T-cell (primary cell): ENCODE results near the gene THAP7. TPM values are rescaled to one million over a fixed set of nuclear protein-coding genes. Genes with fewer than 3 reads are reported as not detected.

ENCODE experiments used
- ATAC-seq, 4 experiments: fragments of 200-7000 bp in 3 of 4; fragments of 150-1000 bp in 1 of 4; cut with Tn5 transposase; replicated peaks in 1 of 4; 1 replicate in 3 of 4; 2 replicates in 1 of 4; pipeline ENCODE4 v1.10.0; 2021; ENCODE audit warnings: moderate library complexity in 3 of 4, mild to moderate bottlenecking in 2 of 4, moderate number of reproducible peaks in 1 of 4
- CTCF ChIA-PET, 2 donors: fragments of 300-600 bp; sonication (Branson Sonifier 250); formaldehyde crosslinking; loops; one replicate each; lab custom pipeline; 2022; ENCODE audit warnings: antibody characterized with exemption in 2 of 2; lab: Charles Lee
- POLR2A ChIA-PET, 2 donors: fragments of 300-600 bp; sonication (Branson Sonifier 250); formaldehyde crosslinking; loops; one replicate each; lab custom pipeline; 2022; ENCODE audit warnings: antibody characterized with exemption in 2 of 2; lab: Charles Lee
- DNase-seq, 35 experiments: peaks; one replicate each; pipeline versions ENCODE4 v3.0.0 to v3.0.0-alpha.2; 2013 to 2023
- H3K27ac ChIP-seq: one replicate; pipeline ENCODE4 v1.5.1; 2013; ENCODE audit warnings: low read length
- H3K27me3 ChIP-seq, 2 experiments: replicated peaks in 1 of 2; 1 replicate in 1 of 2; 2 replicates in 1 of 2; pipeline versions ENCODE4 v1.6.1 to v1.7.0; 2013; ENCODE audit warnings: low read length in 1 of 2, mixed read lengths in 1 of 2; ENCODE audit not compliant: control insufficient read depth in 2 of 2, insufficient read depth in 2 of 2; ENCODE audit errors: extremely low read depth in 1 of 2
- H3K36me3 ChIP-seq, 2 donors: 1 replicate in 1 of 2; 2 replicates in 1 of 2; pipeline versions ENCODE4 v1.6.1 to v1.7.0; 2013; ENCODE audit warnings: low read length in 1 of 2; ENCODE audit not compliant: control insufficient read depth in 2 of 2, insufficient read depth in 1 of 2; ENCODE audit errors: extremely low read depth in 1 of 2
- H3K4me1 ChIP-seq, 2 experiments: 1 replicate in 1 of 2; 2 replicates in 1 of 2; pipeline versions ENCODE4 v1.6.1 to v1.7.0; 2013; ENCODE audit warnings: low read length in 2 of 2, mixed read lengths in 1 of 2; ENCODE audit not compliant: insufficient read depth in 2 of 2, control insufficient read depth in 1 of 2; ENCODE audit errors: extremely low read depth in 1 of 2
- H3K4me3 ChIP-seq, 2 donors: 1 replicate in 1 of 2; 2 replicates in 1 of 2; pipeline versions ENCODE4 v1.5.1 to v1.7.0; 2013; ENCODE audit warnings: mild to moderate bottlenecking in 2 of 2, low read length in 1 of 2, moderate library complexity in 1 of 2; ENCODE audit not compliant: control insufficient read depth in 1 of 2; ENCODE audit errors: extremely low read depth in 1 of 2
- H3K9me3 ChIP-seq: 2 replicates; pipeline ENCODE4 v1.7.0; 2013
- H3K27ac Mint-ChIP-seq, 2 donors: one replicate each; pipeline ENCODE4 v1.8.0; 2020 to 2021; ENCODE audit warnings: mild to moderate bottlenecking in 2 of 2, mixed read lengths in 2 of 2
- H3K27me3 Mint-ChIP-seq, 2 donors: one replicate each; pipeline ENCODE4 v1.8.0; 2021 to 2022; ENCODE audit warnings: mixed read lengths in 2 of 2
- H3K36me3 Mint-ChIP-seq: one replicate; pipeline ENCODE4 v1.8.0; 2021; ENCODE audit warnings: mixed read lengths
- H3K4me1 Mint-ChIP-seq, 3 donors: one replicate each; pipeline ENCODE4 v1.8.0; 2020 to 2022; ENCODE audit warnings: mixed read lengths in 3 of 3, mild to moderate bottlenecking in 1 of 3
- H3K4me3 Mint-ChIP-seq, 3 donors: one replicate each; pipeline ENCODE4 v1.8.0; 2020 to 2022; ENCODE audit warnings: mild to moderate bottlenecking in 3 of 3, mixed read lengths in 3 of 3, moderate library complexity in 3 of 3
- H3K9me3 Mint-ChIP-seq, 3 donors: one replicate each; pipeline ENCODE4 v1.8.0; 2020 to 2022; ENCODE audit warnings: mixed read lengths in 3 of 3
- WGBS: methylation state at CpG from one replicate; pipeline ENCODE4 v1.1.5; 2013; ENCODE audit warnings: missing lambda C conversion rate; ENCODE audit not compliant: insufficient coverage; 5-methylcytosine and 5-hydroxymethylcytosine counted together
- total RNA-seq, 35 experiments: library from RNA in 6 of 35; stranded (reverse) in 6 of 35; fragments of 120-200 nt in 1 of 35; gene quantifications; one replicate each; pipeline versions ENCODE4 v1.2.1 to v1.2.4 and lab custom pipeline; 2013 to 2026

THAP7 gene
- total RNA-seq, 5 donors from 2014 or later (not counting 1 experiment from before 2014, with no cell fraction given) = 46.4 to 61.1 (median 56.8) TPM

DNA sequence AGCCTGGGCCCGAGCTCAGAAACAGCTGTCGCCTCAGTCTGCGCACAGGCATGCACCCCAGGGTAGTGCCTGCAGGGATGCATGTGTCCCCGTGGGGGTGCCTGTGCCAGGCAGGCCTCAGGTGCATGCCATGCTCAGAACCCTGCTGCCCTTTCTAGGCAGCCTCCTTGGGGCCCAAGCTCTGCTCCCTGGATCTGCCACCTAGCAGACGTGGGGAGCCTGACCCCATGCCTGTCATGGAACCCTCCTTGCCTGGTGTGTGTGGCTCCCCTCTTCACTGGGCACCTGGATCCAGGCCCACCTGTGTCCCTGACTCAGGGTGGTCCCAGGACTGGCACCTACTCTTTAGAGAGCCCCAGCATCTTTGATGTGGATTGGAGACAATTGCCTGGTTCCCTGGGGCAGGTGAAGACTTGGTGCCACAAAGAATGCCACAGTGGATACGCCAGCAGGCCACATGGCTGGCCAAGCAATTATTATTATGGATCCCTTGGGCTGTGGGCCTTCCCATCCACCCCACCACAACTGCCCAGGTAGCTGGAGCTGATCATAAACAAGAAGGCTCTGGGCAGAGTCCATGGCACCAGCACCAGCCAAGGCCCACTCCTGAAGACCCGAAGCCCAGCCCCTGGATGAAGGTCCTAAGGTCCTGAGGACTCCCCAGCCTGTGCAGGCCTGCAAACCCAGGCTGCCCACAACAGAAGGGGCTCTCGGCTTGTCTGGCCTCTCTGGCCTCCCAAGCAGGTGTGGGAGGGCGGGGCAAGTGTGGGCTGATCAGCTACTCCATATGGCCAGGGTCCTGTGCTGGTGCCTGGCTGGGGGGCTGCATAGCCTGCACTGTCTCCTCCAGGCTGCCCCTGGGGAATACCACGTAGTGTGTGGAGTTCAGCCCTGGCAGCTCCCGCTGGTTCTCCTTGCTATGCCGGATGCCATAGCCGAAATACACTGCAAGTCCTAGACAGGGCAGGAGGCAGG lies 26.6 kb upstream of the THAP7 start:
- no peaks in the 10 kb centered on the region for H3K9me3 Mint-ChIP-seq

DNA sequence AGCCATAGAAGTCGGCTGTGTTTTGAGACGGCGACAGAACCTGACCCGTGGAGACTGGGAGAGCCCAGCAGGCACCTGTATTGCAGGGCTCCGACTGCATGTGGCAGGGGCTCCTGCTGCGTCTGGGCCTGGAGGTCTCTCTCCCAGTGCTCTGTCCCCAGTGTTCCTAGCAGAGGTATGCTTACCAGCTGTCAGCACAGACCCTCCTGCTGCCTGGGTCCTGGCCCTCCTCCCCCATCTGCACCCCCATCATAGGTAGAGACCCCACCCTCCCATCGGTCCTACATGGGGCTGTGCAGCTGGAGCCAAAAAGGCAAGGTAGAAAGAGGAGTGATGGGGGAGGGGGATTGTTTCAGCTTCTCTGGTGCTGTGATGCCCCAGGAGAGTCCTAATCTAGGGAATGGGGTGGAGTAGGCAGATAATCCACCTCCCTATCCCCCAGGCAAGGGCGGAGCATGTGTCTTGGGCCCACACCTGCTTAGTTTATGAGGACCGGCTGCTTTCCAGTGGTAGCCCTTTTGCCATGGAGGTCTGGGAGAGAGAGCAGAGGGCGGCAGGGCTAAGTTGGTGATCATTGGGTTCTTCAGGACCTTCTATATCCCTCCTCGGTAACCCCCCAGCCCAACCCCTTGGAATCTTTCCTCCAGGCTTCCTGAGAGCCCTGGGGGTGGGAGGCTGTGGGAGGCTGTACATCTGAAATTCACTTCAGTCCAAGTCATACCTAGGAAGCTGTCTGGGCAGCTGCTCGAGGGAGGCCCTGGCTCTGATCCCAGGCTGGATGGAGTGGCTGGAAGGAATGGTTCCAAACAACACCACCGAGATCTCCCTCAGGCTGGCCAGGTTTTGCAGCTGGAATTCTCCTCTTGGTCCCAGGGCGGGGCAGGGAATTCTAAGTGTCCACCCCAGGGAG lies 25.1 kb upstream of the THAP7 start:
- ChIA-PET CTCF (interaction anchor here in 1 of 2 donors (0.6 kb wide), 1 partner anchor 60 kb away, joined by 5 read pairs; the partner anchor contains the start of gene AIFM3), POLR2A (no interaction called here)
- H3K27ac ChIP-seq = no peak overlapping the region
- no peaks in the 10 kb centered on the region for H3K9me3 ChIP-seq
- no peaks in the 10 kb centered on the region for H3K36me3 ChIP-seq
- 88% methylated on average over 7 of the region's 14 CpGs for WGBS
- Mint-ChIP-seq H3K27me3 (peaks cover 18 to 27% of the 10 kb centered on the region in 2 donors), H3K4me3 (no peak overlapping the region), H3K9me3 (no peaks in the 10 kb centered on the region), H3K27ac (no peak overlapping the region), H3K4me1 (peaks cover 15 to 17% (median 17%) of the 10 kb centered on the region in 3 donors), H3K36me3 (no peaks in the 10 kb centered on the region)
- ATAC-seq = no peak
- no peak overlapping the region for H3K4me3 ChIP-seq
- no peak for DNase-seq
- H3K27me3 ChIP-seq = peaks cover 0 to 62% of the 10 kb centered on the region in 2 experiments
- peaks cover 0 to 20% of the 10 kb centered on the region in 2 experiments for H3K4me1 ChIP-seq

More for the DNA sequence above, 26.6 kb upstream of the THAP7 start:
- ATAC-seq = no peak
- POLR2A ChIA-PET = interaction anchor here in 1 of 2 donors (0.5 kb wide), 1 partner anchor 61 kb away, joined by 3 read pairs; no protein-coding TSS in a partner anchor
- no peak overlapping the region for H3K27ac Mint-ChIP-seq
- no peaks in the 10 kb centered on the region for H3K36me3 Mint-ChIP-seq
- CTCF ChIA-PET = no interaction called here
- no peak overlapping the region for H3K27ac ChIP-seq
- no peaks in the 10 kb centered on the region for H3K36me3 ChIP-seq
- no peak overlapping the region for H3K4me3 Mint-ChIP-seq
- H3K4me3 ChIP-seq = no peak overlapping the region
- no peaks in the 10 kb centered on the region for H3K9me3 ChIP-seq
- H3K27me3 Mint-ChIP-seq = peaks cover 22 to 37% of the 10 kb centered on the region in 2 donors
- H3K4me1 ChIP-seq = peaks cover 0 to 26% of the 10 kb centered on the region in 2 experiments
- H3K27me3 ChIP-seq = peaks cover 0 to 76% of the 10 kb centered on the region in 2 experiments
- peaks cover 15 to 17% (median 17%) of the 10 kb centered on the region in 3 donors for H3K4me1 Mint-ChIP-seq
- 79% methylated on average over 12 of the region's 13 CpGs for WGBS
- no peak for DNase-seq

GRCh38 chr22:21025763-21026755 lies 24.1 kb upstream of the THAP7 start:
- Mint-ChIP-seq H3K9me3 (no peaks in the 10 kb centered on the region), H3K4me1 (peaks cover 14 to 16% (median 15%) of the 10 kb centered on the region in 3 donors), H3K4me3 (peak overlapping the region in 1 of 3 donors; percentile 64), H3K27ac (peak overlapping the region in 1 of 2 donors; percentile 77), H3K27me3 (peaks cover 15 to 21% of the 10 kb centered on the region in 2 donors), H3K36me3 (no peaks in the 10 kb centered on the region)
- ChIA-PET POLR2A (no interaction called here), CTCF (no interaction called here)
- H3K27me3 ChIP-seq = peaks cover 0 to 59% of the 10 kb centered on the region in 2 experiments
- ATAC-seq = no peak
- H3K4me3 ChIP-seq = no peak overlapping the region
- DNase-seq = no peak
- H3K36me3 ChIP-seq = no peaks in the 10 kb centered on the region
- WGBS = 84% methylated on average over 23 of the region's 27 CpGs
- H3K4me1 ChIP-seq = peaks cover 0 to 13% of the 10 kb centered on the region in 2 experiments
- no peak overlapping the region for H3K27ac ChIP-seq
- no peaks in the 10 kb centered on the region for H3K9me3 ChIP-seq

DNA sequence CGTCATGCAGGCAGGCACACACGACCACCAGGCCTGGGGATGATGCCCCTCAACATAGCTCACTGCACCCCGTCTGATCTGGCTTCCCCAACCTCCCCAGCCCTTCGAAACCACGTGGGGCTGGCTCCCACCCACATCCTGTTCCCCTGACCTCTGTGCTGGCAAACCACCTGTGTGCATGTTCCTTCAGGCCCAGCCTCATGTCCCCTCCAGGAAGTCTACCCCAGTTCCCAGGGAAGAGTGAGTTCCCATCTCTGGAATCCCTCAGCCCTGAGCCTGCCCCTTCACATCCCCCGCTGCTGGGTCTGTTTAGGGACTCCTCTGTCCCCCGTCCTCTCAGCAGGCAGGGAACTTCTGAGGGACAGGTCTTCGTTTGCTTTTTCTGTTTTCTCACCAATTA lies 23.3 kb upstream of the THAP7 start:
- 25% methylated on average over 5 of the region's 8 CpGs for WGBS
- Mint-ChIP-seq H3K27ac (peak overlapping the region; percentile 34 to 77), H3K4me1 (peaks cover 13 to 17% (median 16%) of the 10 kb centered on the region in 3 donors), H3K9me3 (no peaks in the 10 kb centered on the region), H3K36me3 (no peaks in the 10 kb centered on the region), H3K27me3 (peaks cover 7 to 13% of the 10 kb centered on the region in 2 donors), H3K4me3 (peak overlapping the region in 1 of 3 donors; percentile 64)
- Histone ChIP-seq H3K4me1 (peaks cover 0 to 13% of the 10 kb centered on the region in 2 experiments), H3K9me3 (no peaks in the 10 kb centered on the region), H3K36me3 (no peaks in the 10 kb centered on the region), H3K27me3 (peaks cover 0 to 54% of the 10 kb centered on the region in 2 experiments), H3K4me3 (no peak overlapping the region), H3K27ac (no peak overlapping the region)
- ChIA-PET POLR2A (no interaction called here), CTCF (no interaction called here)
- peak in 4 of 35 experiments; percentile 16 to 51 (median 38) for DNase-seq
- ATAC-seq = peak in 3 of 4 experiments; percentile 72 to 87 (median 74)

- peaks cover 0 to 13% of the 10 kb centered on the region in 2 experiments for H3K4me1 ChIP-seq
- Mint-ChIP-seq H3K36me3 (no peaks in the 10 kb centered on the region), H3K4me1 (peaks cover 13 to 17% (median 16%) of the 10 kb centered on the region in 3 donors), H3K27ac (no peak overlapping the region), H3K4me3 (no peak overlapping the region), H3K27me3 (no peaks in the 10 kb centered on the region), H3K9me3 (no peaks in the 10 kb centered on the region)
- 79% methylated on average over 10 of the region's 13 CpGs for WGBS
- no peak for DNase-seq
- H3K36me3 ChIP-seq = no peaks in the 10 kb centered on the region
- ChIA-PET POLR2A (no interaction called here), CTCF (interaction anchor here in 1 of 2 donors (0.5 kb wide), 1 partner anchor 79 kb away, joined by 3 read pairs; no protein-coding TSS in a partner anchor)
- peaks cover 0 to 34% of the 10 kb centered on the region in 2 experiments for H3K27me3 ChIP-seq
- no peaks in the 10 kb centered on the region for H3K9me3 ChIP-seq
- no peak overlapping the region for H3K27ac ChIP-seq
- ATAC-seq = no peak
- no peak overlapping the region for H3K4me3 ChIP-seq
Observed at GRCh38 chr22:21022955-21023614, 21.2 kb upstream of the THAP7 start.
